ENCODE measurements around the gene B3GLCT. TPM values are rescaled to one million over a fixed set of nuclear protein-coding genes. Genes with fewer than 3 reads are reported as not detected.

The B3GLCT gene
- total RNA-seq, 2 experiments from 2014 or later, result 4.6 to 4.7 TPM

GRCh38 chr13:31357581-31357980 lies 157.8 kb downstream of the B3GLCT start:
- POLR2A ChIA-PET, result no interaction called here
- no peak for DNase-seq
- Mint-ChIP-seq H3K27ac (no peak overlapping the region), H3K36me3 (ENCODE audit: low read depth) (peaks cover 2% of the 10 kb centered on the region), H3K9me3 (peaks cover 19% of the 10 kb centered on the region), H3K4me1 (no peaks in the 10 kb centered on the region), H3K4me3 (no peak overlapping the region), H3K27me3 (no peaks in the 10 kb centered on the region)
- CTCF ChIA-PET, result no interaction called here

GRCh38 chr13:31361673-31362072 lies 161.9 kb downstream of the B3GLCT start:
- POLR2A ChIA-PET, result no interaction called here
- Mint-ChIP-seq H3K4me3 (no peak overlapping the region), H3K27me3 (no peaks in the 10 kb centered on the region), H3K36me3 (ENCODE audit: low read depth) (no peaks in the 10 kb centered on the region), H3K4me1 (no peaks in the 10 kb centered on the region), H3K27ac (no peak overlapping the region), H3K9me3 (peaks cover 2% of the 10 kb centered on the region)
- no peak for DNase-seq
- CTCF ChIA-PET, result no interaction called here

- DNase-seq, result no peak
- peaks cover 2% of the 10 kb centered on the region for H3K9me3 Mint-ChIP-seq
- ChIA-PET POLR2A (no interaction called here), CTCF (no interaction called here)
- no peak overlapping the region for H3K4me3 Mint-ChIP-seq
- H3K27ac Mint-ChIP-seq, result no peak overlapping the region
- H3K4me1 Mint-ChIP-seq, result no peaks in the 10 kb centered on the region
- no peaks in the 10 kb centered on the region for H3K36me3 Mint-ChIP-seq (ENCODE audit: low read depth)
- H3K27me3 Mint-ChIP-seq, result no peaks in the 10 kb centered on the region
Measured at GRCh38 chr13:31365630-31366029, 165.9 kb downstream of the B3GLCT start.

DNA sequence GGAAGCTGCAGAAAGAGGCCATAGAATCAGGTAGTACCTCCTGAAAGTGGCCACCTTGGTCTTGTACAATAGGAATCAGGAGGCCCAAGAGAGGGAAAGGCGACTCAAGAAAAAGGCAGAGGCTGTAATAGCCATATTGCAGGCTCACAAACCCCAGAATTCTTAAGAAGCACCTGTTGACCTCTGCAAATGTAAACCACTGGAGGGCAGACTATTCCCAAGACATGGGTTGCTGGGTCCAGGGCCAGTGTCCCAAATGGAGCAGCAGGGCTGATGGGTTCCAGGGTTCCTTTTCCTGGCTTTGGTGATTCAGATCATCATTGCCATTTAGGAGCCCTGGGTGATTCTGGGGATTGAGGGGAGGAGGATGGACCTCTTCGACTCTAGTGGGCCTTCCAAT lies 167.6 kb downstream of the B3GLCT start:
- Mint-ChIP-seq H3K9me3 (peaks cover 2% of the 10 kb centered on the region), H3K27me3 (no peaks in the 10 kb centered on the region), H3K4me3 (no peak overlapping the region), H3K4me1 (no peaks in the 10 kb centered on the region), H3K36me3 (ENCODE audit: low read depth) (no peaks in the 10 kb centered on the region), H3K27ac (no peak overlapping the region)
- no peak for DNase-seq
- ChIA-PET POLR2A (no interaction called here), CTCF (no interaction called here)

- Mint-ChIP-seq H3K27me3 (no peaks in the 10 kb centered on the region), H3K27ac (no peak overlapping the region), H3K9me3 (peaks cover 2% of the 10 kb centered on the region), H3K4me1 (no peaks in the 10 kb centered on the region), H3K4me3 (no peak overlapping the region), H3K36me3 (ENCODE audit: low read depth) (no peaks in the 10 kb centered on the region)
- ChIA-PET POLR2A (no interaction called here), CTCF (no interaction called here)
- DNase-seq, result no peak
Measured at GRCh38 chr13:31369213-31369612, 169.4 kb downstream of the B3GLCT start.

GRCh38 chr13:31372454-31372853 lies 172.7 kb downstream of the B3GLCT start:
- Mint-ChIP-seq H3K27me3 (peaks cover 2% of the 10 kb centered on the region), H3K9me3 (no peaks in the 10 kb centered on the region), H3K4me3 (no peak overlapping the region), H3K4me1 (no peaks in the 10 kb centered on the region), H3K27ac (no peak overlapping the region), H3K36me3 (ENCODE audit: low read depth) (no peaks in the 10 kb centered on the region)
- CTCF ChIA-PET, result no interaction called here
- DNase-seq, result no peak
- POLR2A ChIA-PET, result interaction anchor here (1.2 kb wide), 1 partner anchor 31 kb away, joined by 3 read pairs; no protein-coding TSS in a partner anchor

- POLR2A ChIA-PET, result no interaction called here
- Mint-ChIP-seq H3K27ac (no peak overlapping the region), H3K36me3 (ENCODE audit: low read depth) (no peaks in the 10 kb centered on the region), H3K9me3 (no peaks in the 10 kb centered on the region), H3K27me3 (peaks cover 2% of the 10 kb centered on the region), H3K4me3 (no peak overlapping the region), H3K4me1 (no peaks in the 10 kb centered on the region)
- no peak for DNase-seq
- CTCF ChIA-PET, result no interaction called here
Measured at GRCh38 chr13:31374682-31375081, 174.9 kb downstream of the B3GLCT start.

DNA sequence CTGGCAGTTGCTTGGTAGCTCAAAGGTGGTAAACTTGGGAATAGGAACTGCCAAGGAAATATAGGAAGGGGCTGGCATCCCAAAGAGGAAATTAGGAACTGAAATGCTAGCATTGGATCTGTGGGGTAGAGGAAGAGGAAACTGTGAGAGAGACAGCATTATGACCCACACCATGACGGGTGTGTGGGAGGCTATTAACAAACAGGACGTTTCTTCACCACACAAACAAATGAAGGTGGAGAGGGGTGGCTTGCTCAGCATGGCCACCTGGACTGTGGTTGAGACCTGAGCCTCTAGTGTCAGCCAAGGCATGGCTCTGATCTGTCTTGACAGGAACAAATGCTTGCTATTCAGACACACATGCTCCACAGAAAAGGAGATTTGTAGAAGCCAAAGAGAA lies 178.2 kb downstream of the B3GLCT start:
- CTCF ChIA-PET, result no interaction called here
- no peak for DNase-seq
- H3K27me3 Mint-ChIP-seq, result peaks cover 4% of the 10 kb centered on the region
- no peaks in the 10 kb centered on the region for H3K4me1 Mint-ChIP-seq
- H3K27ac Mint-ChIP-seq, result no peak overlapping the region
- H3K36me3 Mint-ChIP-seq (ENCODE audit: low read depth), result no peaks in the 10 kb centered on the region
- H3K9me3 Mint-ChIP-seq, result no peaks in the 10 kb centered on the region
- POLR2A ChIA-PET, result no interaction called here
- H3K4me3 Mint-ChIP-seq, result no peak overlapping the region

GRCh38 chr13:31380715-31381114 lies 180.9 kb downstream of the B3GLCT start:
- Mint-ChIP-seq H3K4me1 (no peaks in the 10 kb centered on the region), H3K27ac (no peak overlapping the region), H3K36me3 (ENCODE audit: low read depth) (no peaks in the 10 kb centered on the region), H3K27me3 (peaks cover 4% of the 10 kb centered on the region), H3K4me3 (no peak overlapping the region), H3K9me3 (no peaks in the 10 kb centered on the region)
- ChIA-PET CTCF (no interaction called here), POLR2A (no interaction called here)
- no peak for DNase-seq

Other genes with a start within 250 kb of the B3GLCT start
- gene HSPH1, start 38.1 kb upstream of the B3GLCT start, total RNA-seq, result 100 to 1,000 TPM in 1 of 2 experiments, 10 to 100 TPM in 1; 95.4 to 103 TPM

All from activated CD4-positive, alpha-beta memory T cell treated with anti-CD3 and anti-CD28 coated beads, Interleukin-2, amount 10 ng/mL, durations not matched to agents 7 days and 5 days (primary cell).